ENCODE measurements around the gene UGT1A9.

Gene UGT1A9

DNA sequence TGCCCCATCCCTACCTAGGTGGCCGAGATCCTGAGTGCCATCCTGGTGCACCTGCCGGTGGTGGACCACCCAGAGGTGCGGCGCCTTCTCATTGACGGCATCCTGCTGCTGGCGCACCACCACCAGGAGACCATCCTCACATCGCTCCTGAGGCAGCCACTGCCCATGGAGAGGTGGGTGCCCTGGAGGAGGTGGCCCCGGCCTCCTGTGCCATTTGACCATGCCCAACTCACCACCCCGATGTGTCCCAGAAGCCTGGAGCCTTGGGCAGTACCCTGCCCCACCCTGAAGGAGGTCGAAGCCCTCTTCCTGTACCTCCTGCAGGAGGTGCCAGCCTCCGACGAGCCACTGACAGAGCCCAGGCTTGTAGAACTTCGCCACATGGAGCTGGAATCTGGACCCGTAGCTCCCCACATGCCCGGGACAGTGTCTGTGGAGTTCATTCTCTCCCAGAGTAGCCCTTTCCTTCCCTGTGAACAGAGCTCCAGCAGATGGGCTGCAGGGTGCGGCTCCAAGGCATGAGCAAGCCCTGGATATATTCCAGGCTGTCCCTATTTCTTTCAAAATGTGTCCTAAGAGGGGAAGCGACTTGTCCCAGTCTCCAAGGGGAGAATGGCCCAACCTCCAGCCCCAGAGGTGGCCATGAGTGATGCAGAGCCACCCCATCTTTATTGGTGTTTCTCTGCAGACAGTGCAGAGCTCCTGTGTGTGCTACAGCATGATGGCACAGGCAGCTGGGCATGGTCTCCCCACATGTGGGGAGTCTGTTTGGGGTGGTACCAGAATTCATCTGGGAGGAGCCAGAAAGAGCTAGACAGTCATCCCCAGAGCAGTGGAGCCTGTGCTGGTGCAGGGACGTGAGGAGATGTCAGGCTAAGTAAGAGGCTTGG, 148.4 kb downstream of the UGT1A9 start:
- no peak for DNase-seq

DNA sequence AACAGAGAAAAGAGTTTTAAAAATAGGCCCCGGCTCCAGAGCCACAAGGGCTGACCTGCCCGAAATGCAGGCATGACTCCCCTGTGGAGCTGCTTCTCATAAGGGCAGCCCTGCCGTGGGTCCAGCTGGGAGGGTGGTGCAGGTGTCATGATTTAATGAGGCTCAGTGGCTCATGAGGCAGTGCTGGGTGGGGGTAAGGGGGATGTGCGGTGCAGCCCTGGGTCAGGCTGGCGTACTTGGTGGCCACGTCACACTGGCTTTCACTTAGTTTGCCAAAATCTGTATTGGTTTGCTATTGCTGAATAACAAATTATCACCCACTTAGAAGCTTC, 149.0 kb downstream of the UGT1A9 start:
- no peak for DNase-seq

GRCh38 chr2:233821196-233821595, 149.5 kb downstream of the UGT1A9 start:
- DNase-seq = no peak

GRCh38 chr2:233821709-233822100, 150.0 kb downstream of the UGT1A9 start:
- DNase-seq = no peak

- no peak for DNase-seq
Observed at GRCh38 chr2:233822101-233822771, 150.5 kb downstream of the UGT1A9 start.
